ENCODE measurements around the gene ADPRHL1.

DNA sequence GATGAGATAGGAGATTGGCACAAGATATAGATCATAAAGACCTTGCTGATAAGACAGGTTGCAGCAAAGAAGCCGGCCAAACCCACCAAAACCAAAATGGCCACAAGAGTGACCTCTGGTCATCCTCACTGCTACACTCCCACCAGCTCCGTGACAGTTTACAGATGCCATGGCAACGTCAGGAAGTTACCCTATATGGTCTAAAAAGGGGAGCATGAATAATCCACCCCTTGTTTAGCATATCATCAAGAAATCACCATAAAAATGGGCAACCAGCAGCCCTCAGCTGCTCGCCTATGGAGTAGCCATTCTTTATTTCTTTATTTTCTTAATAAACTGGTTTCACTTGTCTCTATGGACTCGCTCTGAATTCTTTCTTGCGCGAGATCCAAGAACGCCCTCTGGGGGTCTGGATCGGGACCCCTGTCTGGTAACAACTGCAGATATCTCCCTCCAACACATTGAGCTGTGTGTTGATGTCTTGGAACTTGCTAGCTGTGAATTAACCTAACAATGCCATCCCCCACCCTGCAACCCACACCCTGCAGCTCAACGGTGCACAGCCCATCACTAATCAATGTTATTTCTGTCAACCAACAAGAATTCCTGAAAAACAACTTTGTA lies 62.3 kb downstream of the ADPRHL1 start:
- TF ChIP-seq, protein P1, sequence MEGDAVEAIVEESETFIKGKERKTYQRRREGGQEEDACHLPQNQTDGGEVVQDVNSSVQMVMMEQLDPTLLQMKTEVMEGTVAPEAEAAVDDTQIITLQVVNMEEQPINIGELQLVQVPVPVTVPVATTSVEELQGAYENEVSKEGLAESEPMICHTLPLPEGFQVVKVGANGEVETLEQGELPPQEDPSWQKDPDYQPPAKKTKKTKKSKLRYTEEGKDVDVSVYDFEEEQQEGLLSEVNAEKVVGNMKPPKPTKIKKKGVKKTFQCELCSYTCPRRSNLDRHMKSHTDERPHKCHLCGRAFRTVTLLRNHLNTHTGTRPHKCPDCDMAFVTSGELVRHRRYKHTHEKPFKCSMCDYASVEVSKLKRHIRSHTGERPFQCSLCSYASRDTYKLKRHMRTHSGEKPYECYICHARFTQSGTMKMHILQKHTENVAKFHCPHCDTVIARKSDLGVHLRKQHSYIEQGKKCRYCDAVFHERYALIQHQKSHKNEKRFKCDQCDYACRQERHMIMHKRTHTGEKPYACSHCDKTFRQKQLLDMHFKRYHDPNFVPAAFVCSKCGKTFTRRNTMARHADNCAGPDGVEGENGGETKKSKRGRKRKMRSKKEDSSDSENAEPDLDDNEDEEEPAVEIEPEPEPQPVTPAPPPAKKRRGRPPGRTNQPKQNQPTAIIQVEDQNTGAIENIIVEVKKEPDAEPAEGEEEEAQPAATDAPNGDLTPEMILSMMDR (IDR thresholded peaks at IDR 0.05 in 8 of 11, conservative IDR thresholded peaks at IDR 0.05 in 3 of 11) = no peak
- no peak for TF ChIP-seq POLR2A (IDR thresholded peaks at IDR 0.05)

All from spleen (tissue), 7 donors.